SK-N-SH treated with all-trans-retinoic acid at 6 μM for 48 hours (cell line): ENCODE results near the gene ICE1.

Source experiments
- ATAC-seq: fragments of 200-7000 bp; cut with Tn5 transposase; 3 replicates; pipeline ENCODE4 v1.9.1; 2020; ENCODE audit warnings: mild to moderate bottlenecking, moderate library complexity
- ARNTL ChIP-seq: fragments of 450-650 bp; formaldehyde crosslinking; IDR thresholded peaks from 2 replicates; pipeline ENCODE4 v1.5.0; 2020; ENCODE audit warnings: low read depth, mild to moderate bottlenecking, moderate library complexity, borderline replicate concordance
- BACH2 ChIP-seq: fragments of 250-450 bp; sonication (Bioruptor Pico); IDR thresholded peaks from 2 replicates; pipeline ENCODE4 v1.9.0; 2021; ENCODE audit warnings: mild to moderate bottlenecking, borderline replicate concordance
- CSDC2 ChIP-seq: fragments of 250-450 bp; sonication (Bioruptor Pico); IDR thresholded peaks from 2 replicates; pipeline ENCODE4 v1.5.0; 2020; ENCODE audit warnings: mild to moderate bottlenecking, moderate library complexity
- ESRRG ChIP-seq: fragments of 250-450 bp; sonication (Bioruptor Pico); IDR thresholded peaks from 2 replicates; pipeline ENCODE4 v1.6.1; 2021; ENCODE audit warnings: mild to moderate bottlenecking
- GLIS3 ChIP-seq: fragments of 250-450 bp; sonication (Bioruptor Pico); IDR thresholded peaks from 2 replicates; pipeline ENCODE4 v1.5.0; 2020; ENCODE audit warnings: mild to moderate bottlenecking, moderate library complexity
- ISL1 ChIP-seq: fragments of 250-450 bp; sonication (Bioruptor Pico); IDR thresholded peaks from 2 replicates; pipeline ENCODE4 v2.1.2; 2022; ENCODE audit warnings: mild to moderate bottlenecking, moderate library complexity
- PPARA ChIP-seq: fragments of 250-450 bp; sonication (Bioruptor Pico); IDR thresholded peaks from 2 replicates; pipeline ENCODE4 v1.5.0; 2020; ENCODE audit warnings: mild to moderate bottlenecking, borderline replicate concordance
- RARB ChIP-seq: fragments of 250-450 bp; sonication (Bioruptor Pico); IDR thresholded peaks from 2 replicates; pipeline ENCODE4 v1.8.0; 2021; ENCODE audit warnings: mild to moderate bottlenecking, moderate library complexity
- TCF4 ChIP-seq: fragments of 250-450 bp; sonication (Bioruptor Pico); IDR thresholded peaks from 2 replicates; pipeline ENCODE4 v1.8.0; 2021; ENCODE audit warnings: mild to moderate bottlenecking, moderate library complexity, borderline replicate concordance
- TOX ChIP-seq: fragments of 250-450 bp; sonication (Bioruptor Pico); IDR thresholded peaks from 2 replicates; pipeline ENCODE4 v1.8.0; 2021; ENCODE audit warnings: mild to moderate bottlenecking, moderate library complexity, borderline replicate concordance
- ZFP30 ChIP-seq: fragments of 450-650 bp; formaldehyde crosslinking; IDR thresholded peaks from 2 replicates; pipeline ENCODE4 v1.5.0; 2022; ENCODE audit warnings: mild to moderate bottlenecking, moderate library complexity
- ZNF565 ChIP-seq: fragments of 450-650 bp; formaldehyde crosslinking; conservative IDR thresholded peaks from 2 replicates; pipeline ENCODE4 v1.5.0; 2020; ENCODE audit warnings: low read depth, mild to moderate bottlenecking, moderate library complexity
- ZNF70 ChIP-seq: fragments of 450-650 bp; formaldehyde crosslinking; IDR thresholded peaks from 2 replicates; pipeline ENCODE4 v1.5.0; 2020; ENCODE audit warnings: mild to moderate bottlenecking, moderate library complexity
- ZNF8 ChIP-seq: fragments of 450-650 bp; formaldehyde crosslinking; IDR thresholded peaks from 2 replicates; pipeline ENCODE4 v1.5.0; 2020; ENCODE audit warnings: mild to moderate bottlenecking, moderate library complexity
- TF ChIP-seq, protein P1 (sequence below): fragments of 250-450 bp; sonication (Bioruptor Pico); IDR thresholded peaks from 2 replicates; pipeline ENCODE4 v1.5.1; 2021; ENCODE audit warnings: mild to moderate bottlenecking, moderate library complexity
- TF ChIP-seq, protein P2 (sequence below): fragments of 250-450 bp; sonication (Bioruptor Pico); IDR thresholded peaks from 2 replicates; pipeline ENCODE4 v1.8.0; 2021; ENCODE audit warnings: low read depth, mild to moderate bottlenecking, moderate library complexity, borderline replicate concordance
- TF ChIP-seq, protein P3 (sequence below): fragments of 250-450 bp; sonication (Bioruptor Pico); IDR thresholded peaks from 2 replicates; pipeline ENCODE4 v1.5.0; 2020; ENCODE audit warnings: mild to moderate bottlenecking, moderate library complexity
- TF ChIP-seq, protein P4 (sequence below): fragments of 250-450 bp; sonication (Bioruptor Pico); IDR thresholded peaks from 2 replicates; pipeline ENCODE4 v1.5.1; 2020; ENCODE audit warnings: low read depth, mild to moderate bottlenecking, moderate library complexity

ICE1 gene

DNA sequence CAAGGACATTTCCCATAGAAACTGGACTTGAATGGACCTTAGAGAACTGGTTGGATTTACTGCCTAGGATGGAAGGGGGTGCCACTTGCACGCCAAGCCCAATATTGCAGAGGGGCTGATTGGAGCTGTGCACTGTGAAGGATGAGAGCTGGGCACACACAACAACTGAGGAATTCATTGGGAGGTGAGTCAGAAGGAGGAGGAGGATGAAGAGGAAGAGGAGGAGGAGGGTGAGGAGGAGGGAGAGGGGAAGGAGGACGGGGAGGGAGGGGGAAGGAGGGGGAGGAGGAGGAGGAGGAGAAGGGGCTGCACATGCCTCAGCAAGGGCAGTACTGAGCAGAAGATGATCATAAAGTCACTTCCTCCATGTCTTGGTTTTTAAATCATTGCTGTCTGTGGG, 5.7 kb upstream of the ICE1 start:
- TF ChIP-seq ISL1, result no peak
- no peak for TF ChIP-seq ARNTL (CRISPR knock-in tag)
- TF ChIP-seq BACH2, result no peak
- TF ChIP-seq ZNF70 (CRISPR knock-in tag), result no peak
- no peak for ATAC-seq

DNA sequence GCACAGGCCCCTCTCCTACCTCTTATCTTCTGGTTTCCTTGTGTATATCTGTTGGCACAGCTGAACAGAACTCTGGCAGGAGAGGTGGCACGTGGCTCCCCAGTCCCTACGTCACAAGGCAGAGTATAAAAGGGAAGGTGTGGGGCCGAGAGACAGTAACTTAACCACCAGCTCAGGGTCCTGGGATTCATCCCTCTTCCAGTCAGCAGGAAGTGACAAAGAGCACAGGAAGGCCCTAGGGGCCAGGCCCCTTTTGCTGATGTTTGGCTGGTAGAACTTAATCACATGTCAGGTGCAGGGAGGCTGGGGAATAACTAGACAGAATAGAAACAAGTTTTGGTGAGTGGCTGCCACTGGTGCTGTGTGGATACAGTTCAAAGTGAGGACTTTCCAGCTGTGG, 4.5 kb upstream of the ICE1 start:
- TF ChIP-seq, protein P1, sequence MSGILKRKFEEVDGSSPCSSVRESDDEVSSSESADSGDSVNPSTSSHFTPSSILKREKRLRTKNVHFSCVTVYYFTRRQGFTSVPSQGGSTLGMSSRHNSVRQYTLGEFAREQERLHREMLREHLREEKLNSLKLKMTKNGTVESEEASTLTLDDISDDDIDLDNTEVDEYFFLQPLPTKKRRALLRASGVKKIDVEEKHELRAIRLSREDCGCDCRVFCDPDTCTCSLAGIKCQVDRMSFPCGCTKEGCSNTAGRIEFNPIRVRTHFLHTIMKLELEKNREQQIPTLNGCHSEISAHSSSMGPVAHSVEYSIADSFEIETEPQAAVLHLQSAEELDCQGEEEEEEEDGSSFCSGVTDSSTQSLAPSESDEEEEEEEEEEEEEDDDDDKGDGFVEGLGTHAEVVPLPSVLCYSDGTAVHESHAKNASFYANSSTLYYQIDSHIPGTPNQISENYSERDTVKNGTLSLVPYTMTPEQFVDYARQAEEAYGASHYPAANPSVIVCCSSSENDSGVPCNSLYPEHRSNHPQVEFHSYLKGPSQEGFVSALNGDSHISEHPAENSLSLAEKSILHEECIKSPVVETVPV (CRISPR knock-in tag), result no peak
- TF ChIP-seq TOX (CRISPR knock-in tag) (no peak), GLIS3 (no peak), ESRRG (CRISPR knock-in tag) (no peak), CSDC2 (CRISPR knock-in tag) (no peak)
- TF ChIP-seq, protein P2, sequence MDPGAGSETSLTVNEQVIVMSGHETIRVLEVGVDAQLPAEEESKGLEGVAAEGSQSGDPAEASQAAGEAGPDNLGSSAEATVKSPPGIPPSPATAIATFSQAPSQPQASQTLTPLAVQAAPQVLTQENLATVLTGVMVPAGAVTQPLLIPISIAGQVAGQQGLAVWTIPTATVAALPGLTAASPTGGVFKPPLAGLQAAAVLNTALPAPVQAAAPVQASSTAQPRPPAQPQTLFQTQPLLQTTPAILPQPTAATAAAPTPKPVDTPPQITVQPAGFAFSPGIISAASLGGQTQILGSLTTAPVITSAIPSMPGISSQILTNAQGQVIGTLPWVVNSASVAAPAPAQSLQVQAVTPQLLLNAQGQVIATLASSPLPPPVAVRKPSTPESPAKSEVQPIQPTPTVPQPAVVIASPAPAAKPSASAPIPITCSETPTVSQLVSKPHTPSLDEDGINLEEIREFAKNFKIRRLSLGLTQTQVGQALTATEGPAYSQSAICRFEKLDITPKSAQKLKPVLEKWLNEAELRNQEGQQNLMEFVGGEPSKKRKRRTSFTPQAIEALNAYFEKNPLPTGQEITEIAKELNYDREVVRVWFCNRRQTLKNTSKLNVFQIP (CRISPR knock-in tag), result no peak
- ATAC-seq, result no peak

DNA sequence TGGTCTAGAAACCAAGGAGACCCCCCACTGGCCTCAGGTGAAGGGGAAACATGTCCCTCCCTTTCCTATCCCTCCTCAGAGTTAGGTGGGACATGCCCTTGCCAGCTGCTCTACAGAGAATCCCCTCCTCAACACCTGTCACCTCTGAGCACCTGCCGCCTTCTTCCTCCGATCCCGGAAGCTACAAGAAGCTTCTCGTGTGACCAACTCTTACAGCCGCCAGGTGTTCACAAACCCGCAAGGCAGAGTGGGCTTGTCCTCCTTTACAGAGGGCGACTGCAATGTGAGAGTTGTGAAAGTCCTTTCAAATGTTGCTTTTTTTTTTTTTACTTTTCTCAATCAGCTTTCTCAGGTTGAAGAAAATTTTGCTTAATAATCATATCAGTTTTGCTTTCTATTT, 3.7 kb upstream of the ICE1 start:
- ATAC-seq, result no peak
- TF ChIP-seq, protein P1 (CRISPR knock-in tag), result no peak
- no peak for TF ChIP-seq ARNTL (CRISPR knock-in tag)
- no peak for TF ChIP-seq ZFP30 (CRISPR knock-in tag)
- no peak for TF ChIP-seq PPARA (CRISPR knock-in tag)
- TF ChIP-seq ZNF8 (CRISPR knock-in tag), result no peak
- no peak for TF ChIP-seq ZNF70 (CRISPR knock-in tag)
- TF ChIP-seq RARB (CRISPR knock-in tag), result no peak
- TF ChIP-seq ISL1, result no peak
- no peak for TF ChIP-seq ZNF565 (CRISPR knock-in tag)
- TF ChIP-seq, protein P3, sequence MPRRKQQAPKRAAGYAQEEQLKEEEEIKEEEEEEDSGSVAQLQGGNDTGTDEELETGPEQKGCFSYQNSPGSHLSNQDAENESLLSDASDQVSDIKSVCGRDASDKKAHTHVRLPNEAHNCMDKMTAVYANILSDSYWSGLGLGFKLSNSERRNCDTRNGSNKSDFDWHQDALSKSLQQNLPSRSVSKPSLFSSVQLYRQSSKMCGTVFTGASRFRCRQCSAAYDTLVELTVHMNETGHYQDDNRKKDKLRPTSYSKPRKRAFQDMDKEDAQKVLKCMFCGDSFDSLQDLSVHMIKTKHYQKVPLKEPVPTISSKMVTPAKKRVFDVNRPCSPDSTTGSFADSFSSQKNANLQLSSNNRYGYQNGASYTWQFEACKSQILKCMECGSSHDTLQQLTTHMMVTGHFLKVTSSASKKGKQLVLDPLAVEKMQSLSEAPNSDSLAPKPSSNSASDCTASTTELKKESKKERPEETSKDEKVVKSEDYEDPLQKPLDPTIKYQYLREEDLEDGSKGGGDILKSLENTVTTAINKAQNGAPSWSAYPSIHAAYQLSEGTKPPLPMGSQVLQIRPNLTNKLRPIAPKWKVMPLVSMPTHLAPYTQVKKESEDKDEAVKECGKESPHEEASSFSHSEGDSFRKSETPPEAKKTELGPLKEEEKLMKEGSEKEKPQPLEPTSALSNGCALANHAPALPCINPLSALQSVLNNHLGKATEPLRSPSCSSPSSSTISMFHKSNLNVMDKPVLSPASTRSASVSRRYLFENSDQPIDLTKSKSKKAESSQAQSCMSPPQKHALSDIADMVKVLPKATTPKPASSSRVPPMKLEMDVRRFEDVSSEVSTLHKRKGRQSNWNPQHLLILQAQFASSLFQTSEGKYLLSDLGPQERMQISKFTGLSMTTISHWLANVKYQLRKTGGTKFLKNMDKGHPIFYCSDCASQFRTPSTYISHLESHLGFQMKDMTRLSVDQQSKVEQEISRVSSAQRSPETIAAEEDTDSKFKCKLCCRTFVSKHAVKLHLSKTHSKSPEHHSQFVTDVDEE (CRISPR knock-in tag), result no peak
- TF ChIP-seq TOX (CRISPR knock-in tag), result no peak
- TF ChIP-seq GLIS3, result no peak
- TF ChIP-seq, protein P4, sequence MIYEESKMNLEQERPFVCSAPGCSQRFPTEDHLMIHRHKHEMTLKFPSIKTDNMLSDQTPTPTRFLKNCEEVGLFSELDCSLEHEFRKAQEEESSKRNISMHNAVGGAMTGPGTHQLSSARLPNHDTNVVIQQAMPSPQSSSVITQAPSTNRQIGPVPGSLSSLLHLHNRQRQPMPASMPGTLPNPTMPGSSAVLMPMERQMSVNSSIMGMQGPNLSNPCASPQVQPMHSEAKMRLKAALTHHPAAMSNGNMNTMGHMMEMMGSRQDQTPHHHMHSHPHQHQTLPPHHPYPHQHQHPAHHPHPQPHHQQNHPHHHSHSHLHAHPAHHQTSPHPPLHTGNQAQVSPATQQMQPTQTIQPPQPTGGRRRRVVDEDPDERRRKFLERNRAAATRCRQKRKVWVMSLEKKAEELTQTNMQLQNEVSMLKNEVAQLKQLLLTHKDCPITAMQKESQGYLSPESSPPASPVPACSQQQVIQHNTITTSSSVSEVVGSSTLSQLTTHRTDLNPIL (CRISPR knock-in tag), result no peak
- TF ChIP-seq TCF4 (CRISPR knock-in tag), result no peak

DNA sequence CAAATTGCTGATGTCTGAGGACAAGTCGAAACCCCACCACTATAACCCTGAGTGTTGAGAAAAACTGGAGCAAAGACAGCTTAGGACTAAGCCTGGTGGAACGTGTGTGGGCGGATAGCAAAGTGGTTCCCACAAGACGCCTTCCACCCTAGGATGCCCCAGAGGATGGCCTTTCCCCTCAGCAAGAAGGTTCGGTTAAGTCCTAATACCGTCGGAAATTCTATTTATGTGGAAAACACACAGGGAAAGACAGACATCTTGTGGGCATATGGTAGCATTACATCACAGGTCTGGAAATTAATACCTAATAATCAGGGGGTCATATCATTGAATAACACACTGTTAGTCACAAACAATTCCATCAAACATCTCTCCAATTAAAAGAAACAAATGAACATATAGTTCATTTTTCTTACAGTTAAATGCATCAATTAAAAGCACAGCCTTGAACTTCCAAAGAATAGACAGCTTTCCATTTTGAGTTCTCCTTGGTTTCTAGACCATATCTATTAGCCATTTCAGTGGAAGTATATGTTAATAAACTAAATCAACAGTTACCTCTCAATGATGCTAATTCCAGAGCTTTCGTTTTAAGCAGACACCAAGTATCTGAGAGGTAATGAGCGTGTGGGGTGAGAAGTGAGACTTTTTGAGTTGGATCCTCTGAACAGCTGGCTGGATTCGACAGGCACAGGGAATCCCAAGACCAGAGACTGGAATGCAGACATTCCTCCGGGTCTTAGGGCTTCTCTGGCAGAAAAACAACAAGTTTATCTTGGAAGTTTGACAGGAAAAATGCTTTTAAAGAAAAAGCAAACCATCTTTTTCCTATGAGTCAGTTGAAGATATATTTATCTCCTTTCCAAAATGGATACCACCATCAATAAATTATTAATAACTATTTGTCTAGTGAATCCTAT, 2.9 kb upstream of the ICE1 start:
- ATAC-seq, result no peak
- TF ChIP-seq ISL1 (peak; percentile 45), ZNF70 (CRISPR knock-in tag) (no peak), CSDC2 (CRISPR knock-in tag) (no peak), PPARA (CRISPR knock-in tag) (no peak), TCF4 (CRISPR knock-in tag) (no peak), ARNTL (CRISPR knock-in tag) (no peak), ZNF565 (CRISPR knock-in tag) (no peak)
